ENCODE data around the gene MLLT10. TPM values are rescaled to one million over a fixed set of nuclear protein-coding genes. Genes with fewer than 3 reads are reported as not detected.

Gene MLLT10
- total RNA-seq, 1 donor = 37.6 TPM

- Histone ChIP-seq H3K27ac (ENCODE audit: low read depth, low read length) (no peak overlapping the region), H3K4me1 (ENCODE audit: insufficient read depth, low read length) (no peaks in the 10 kb centered on the region), H4K20me1 (ENCODE audit: insufficient read depth, low read length) (no peaks in the 10 kb centered on the region), H3K36me3 (ENCODE audit: insufficient read depth, low read length) (peaks cover 31% of the 10 kb centered on the region), H3K4me2 (ENCODE audit: insufficient read depth, low read length) (no peak overlapping the region), H2AFZ (ENCODE audit: low read length) (no peak overlapping the region), H3K79me2 (ENCODE audit: insufficient read depth, low read length) (no peaks in the 10 kb centered on the region), H3K27me3 (ENCODE audit: insufficient read depth, low read length) (no peaks in the 10 kb centered on the region), H3K4me3 (ENCODE audit: insufficient read depth, low read length) (no peak overlapping the region), H3K9me3 (ENCODE audit: low read depth, low read length) (no peaks in the 10 kb centered on the region)
- no peak for DNase-seq (ENCODE audit: insufficient read length, low spot score, missing footprints)
- TF ChIP-seq, protein P1, sequence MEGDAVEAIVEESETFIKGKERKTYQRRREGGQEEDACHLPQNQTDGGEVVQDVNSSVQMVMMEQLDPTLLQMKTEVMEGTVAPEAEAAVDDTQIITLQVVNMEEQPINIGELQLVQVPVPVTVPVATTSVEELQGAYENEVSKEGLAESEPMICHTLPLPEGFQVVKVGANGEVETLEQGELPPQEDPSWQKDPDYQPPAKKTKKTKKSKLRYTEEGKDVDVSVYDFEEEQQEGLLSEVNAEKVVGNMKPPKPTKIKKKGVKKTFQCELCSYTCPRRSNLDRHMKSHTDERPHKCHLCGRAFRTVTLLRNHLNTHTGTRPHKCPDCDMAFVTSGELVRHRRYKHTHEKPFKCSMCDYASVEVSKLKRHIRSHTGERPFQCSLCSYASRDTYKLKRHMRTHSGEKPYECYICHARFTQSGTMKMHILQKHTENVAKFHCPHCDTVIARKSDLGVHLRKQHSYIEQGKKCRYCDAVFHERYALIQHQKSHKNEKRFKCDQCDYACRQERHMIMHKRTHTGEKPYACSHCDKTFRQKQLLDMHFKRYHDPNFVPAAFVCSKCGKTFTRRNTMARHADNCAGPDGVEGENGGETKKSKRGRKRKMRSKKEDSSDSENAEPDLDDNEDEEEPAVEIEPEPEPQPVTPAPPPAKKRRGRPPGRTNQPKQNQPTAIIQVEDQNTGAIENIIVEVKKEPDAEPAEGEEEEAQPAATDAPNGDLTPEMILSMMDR (IDR thresholded peaks at IDR 0.05; ENCODE audit: extremely low read depth, low read depth, low read length) = no peak
Measured at GRCh38 chr10:21746118-21746517, 212.1 kb downstream of the MLLT10 start.

- TF ChIP-seq, protein P1 (IDR thresholded peaks at IDR 0.05; ENCODE audit: extremely low read depth, low read depth, low read length) = no peak
- Histone ChIP-seq H3K27ac (ENCODE audit: low read depth, low read length) (no peak overlapping the region), H2AFZ (ENCODE audit: low read length) (no peak overlapping the region), H3K27me3 (ENCODE audit: insufficient read depth, low read length) (no peaks in the 10 kb centered on the region), H3K36me3 (ENCODE audit: insufficient read depth, low read length) (peaks cover 16% of the 10 kb centered on the region), H3K9me3 (ENCODE audit: low read depth, low read length) (no peaks in the 10 kb centered on the region), H3K4me3 (ENCODE audit: insufficient read depth, low read length) (no peak overlapping the region), H3K4me2 (ENCODE audit: insufficient read depth, low read length) (no peak overlapping the region), H4K20me1 (ENCODE audit: insufficient read depth, low read length) (no peaks in the 10 kb centered on the region), H3K4me1 (ENCODE audit: insufficient read depth, low read length) (no peaks in the 10 kb centered on the region), H3K79me2 (ENCODE audit: insufficient read depth, low read length) (no peaks in the 10 kb centered on the region)
- DNase-seq (ENCODE audit: insufficient read length, low spot score, missing footprints) = no peak
Measured at GRCh38 chr10:21747809-21748208, 213.8 kb downstream of the MLLT10 start.

GRCh38 chr10:21749788-21750187 lies 215.8 kb downstream of the MLLT10 start:
- no peaks in the 10 kb centered on the region for H3K9me3 ChIP-seq (ENCODE audit: low read depth, low read length)
- H2AFZ ChIP-seq (ENCODE audit: low read length) = no peak overlapping the region
- DNase-seq (ENCODE audit: insufficient read length, low spot score, missing footprints) = no peak
- no peaks in the 10 kb centered on the region for H3K27me3 ChIP-seq (ENCODE audit: insufficient read depth, low read length)
- no peak overlapping the region for H3K27ac ChIP-seq (ENCODE audit: low read depth, low read length)
- no peaks in the 10 kb centered on the region for H3K79me2 ChIP-seq (ENCODE audit: insufficient read depth, low read length)
- no peak overlapping the region for H3K4me3 ChIP-seq (ENCODE audit: insufficient read depth, low read length)
- H3K4me2 ChIP-seq (ENCODE audit: insufficient read depth, low read length) = no peak overlapping the region
- TF ChIP-seq, protein P1 (IDR thresholded peaks at IDR 0.05; ENCODE audit: extremely low read depth, low read depth, low read length) = no peak
- H4K20me1 ChIP-seq (ENCODE audit: insufficient read depth, low read length) = no peaks in the 10 kb centered on the region
- H3K36me3 ChIP-seq (ENCODE audit: insufficient read depth, low read length) = peaks cover under 1% of the 10 kb centered on the region
- no peaks in the 10 kb centered on the region for H3K4me1 ChIP-seq (ENCODE audit: insufficient read depth, low read length)

GRCh38 chr10:21750424-21750823 lies 216.4 kb downstream of the MLLT10 start:
- Histone ChIP-seq H3K4me1 (ENCODE audit: insufficient read depth, low read length) (no peaks in the 10 kb centered on the region), H2AFZ (ENCODE audit: low read length) (no peak overlapping the region), H3K27me3 (ENCODE audit: insufficient read depth, low read length) (no peaks in the 10 kb centered on the region), H3K79me2 (ENCODE audit: insufficient read depth, low read length) (no peaks in the 10 kb centered on the region), H3K36me3 (ENCODE audit: insufficient read depth, low read length) (no peaks in the 10 kb centered on the region), H3K27ac (ENCODE audit: low read depth, low read length) (no peak overlapping the region), H3K9me3 (ENCODE audit: low read depth, low read length) (no peaks in the 10 kb centered on the region), H3K4me2 (ENCODE audit: insufficient read depth, low read length) (no peak overlapping the region), H3K4me3 (ENCODE audit: insufficient read depth, low read length) (no peak overlapping the region), H4K20me1 (ENCODE audit: insufficient read depth, low read length) (no peaks in the 10 kb centered on the region)
- no peak for DNase-seq (ENCODE audit: insufficient read length, low spot score, missing footprints)
- TF ChIP-seq, protein P1 (IDR thresholded peaks at IDR 0.05; ENCODE audit: extremely low read depth, low read depth, low read length) = no peak

Measured in osteoblast (primary cell).